ENCODE results near the gene COL15A1.

Gene COL15A1

DNA sequence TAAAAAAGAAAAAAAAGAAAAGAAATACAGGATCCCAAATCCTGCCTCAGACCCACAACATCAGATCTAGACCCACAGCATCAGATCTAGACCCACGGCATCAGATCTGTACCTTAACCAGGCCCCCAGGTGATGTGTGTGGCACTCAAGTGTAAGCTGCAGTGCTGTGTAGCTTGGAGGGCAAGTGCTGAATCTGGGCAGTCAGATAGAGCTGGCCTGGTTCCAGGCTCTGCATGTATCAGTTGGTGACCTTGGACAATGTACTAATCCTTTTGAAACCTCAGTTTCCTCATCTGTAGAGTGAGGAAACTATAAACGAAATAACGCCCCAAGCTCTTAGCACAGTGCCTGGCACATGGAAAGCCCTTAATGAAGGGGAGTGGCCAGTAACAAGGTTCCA is 16.7 kb downstream of the COL15A1 start:
- Histone ChIP-seq H4K20me1 (ENCODE audit: insufficient read depth, low read length) (no peaks in the 10 kb centered on the region), H3K9me2 (replicated peaks; ENCODE audit: insufficient read depth, low read length) (no peaks in the 10 kb centered on the region), H3K9me3 (replicated peaks; ENCODE audit: insufficient read depth, low read length) (no peaks in the 10 kb centered on the region), H3K27me3 (replicated peaks; ENCODE audit: insufficient read depth, low read length) (no peaks in the 10 kb centered on the region), H2AFZ (ENCODE audit: low read length) (no peak overlapping the region), H3K79me2 (ENCODE audit: low read length) (no peaks in the 10 kb centered on the region), H3K27ac (ENCODE audit: low read length) (no peak overlapping the region), H3K4me3 (ENCODE audit: low read length) (no peak overlapping the region), H3K4me2 (ENCODE audit: low read depth, low read length) (no peak overlapping the region), H3K9ac (ENCODE audit: low read length) (no peak overlapping the region), H3K36me3 (replicated peaks; ENCODE audit: insufficient read depth, low read length) (no peaks in the 10 kb centered on the region), H3K4me1 (ENCODE audit: low read length) (no peaks in the 10 kb centered on the region), H3F3A (ENCODE audit: insufficient read depth, low read length) (no peaks in the 10 kb centered on the region)
- TF ChIP-seq, protein P1, sequence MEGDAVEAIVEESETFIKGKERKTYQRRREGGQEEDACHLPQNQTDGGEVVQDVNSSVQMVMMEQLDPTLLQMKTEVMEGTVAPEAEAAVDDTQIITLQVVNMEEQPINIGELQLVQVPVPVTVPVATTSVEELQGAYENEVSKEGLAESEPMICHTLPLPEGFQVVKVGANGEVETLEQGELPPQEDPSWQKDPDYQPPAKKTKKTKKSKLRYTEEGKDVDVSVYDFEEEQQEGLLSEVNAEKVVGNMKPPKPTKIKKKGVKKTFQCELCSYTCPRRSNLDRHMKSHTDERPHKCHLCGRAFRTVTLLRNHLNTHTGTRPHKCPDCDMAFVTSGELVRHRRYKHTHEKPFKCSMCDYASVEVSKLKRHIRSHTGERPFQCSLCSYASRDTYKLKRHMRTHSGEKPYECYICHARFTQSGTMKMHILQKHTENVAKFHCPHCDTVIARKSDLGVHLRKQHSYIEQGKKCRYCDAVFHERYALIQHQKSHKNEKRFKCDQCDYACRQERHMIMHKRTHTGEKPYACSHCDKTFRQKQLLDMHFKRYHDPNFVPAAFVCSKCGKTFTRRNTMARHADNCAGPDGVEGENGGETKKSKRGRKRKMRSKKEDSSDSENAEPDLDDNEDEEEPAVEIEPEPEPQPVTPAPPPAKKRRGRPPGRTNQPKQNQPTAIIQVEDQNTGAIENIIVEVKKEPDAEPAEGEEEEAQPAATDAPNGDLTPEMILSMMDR (IDR thresholded peaks at IDR 0.05; ENCODE audit: low read length), result no peak
- TF ChIP-seq EZH2 (optimal IDR thresholded peaks at IDR 0.05; ENCODE audit: low read depth, low read length) (no peak), EZH2phosphoT487 (IDR thresholded peaks at IDR 0.05; ENCODE audit: low read length) (no peak)
- no peak for DNase-seq

DNA sequence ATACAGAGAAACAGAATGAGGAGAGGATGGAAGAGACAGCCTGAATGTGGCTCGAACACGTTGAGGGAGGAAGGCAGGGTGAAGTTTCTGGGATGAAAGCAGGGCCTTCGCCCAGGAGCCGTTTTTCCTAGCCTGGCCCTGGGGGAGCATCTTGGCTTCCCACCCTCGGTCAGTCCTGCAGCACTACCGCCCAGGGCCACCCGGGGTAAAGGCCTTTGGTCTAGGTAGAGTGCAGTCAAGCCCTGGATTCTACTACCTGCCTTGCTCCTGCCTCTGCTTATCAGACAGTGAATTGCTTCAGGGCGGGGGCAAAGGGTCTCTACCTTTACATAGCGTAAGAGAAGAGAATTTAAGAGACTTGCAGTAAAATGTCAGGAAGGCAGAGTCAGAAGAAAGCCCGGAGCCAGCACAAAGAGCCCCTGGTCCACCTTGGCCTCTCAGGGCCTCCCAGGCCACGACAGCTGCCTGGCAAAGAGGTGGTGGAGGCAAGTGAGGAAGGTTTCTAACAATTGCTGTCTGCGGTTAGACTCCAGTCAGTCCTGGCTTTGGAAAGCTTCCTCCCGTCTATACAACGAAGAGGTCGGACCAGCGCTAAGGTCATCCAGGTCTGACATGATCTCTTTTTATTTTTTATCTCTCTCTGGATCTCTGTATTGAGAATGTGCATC is 17.9 kb downstream of the COL15A1 start:
- Histone ChIP-seq H3K4me2 (ENCODE audit: low read depth, low read length) (no peak overlapping the region), H4K20me1 (ENCODE audit: insufficient read depth, low read length) (no peaks in the 10 kb centered on the region), H3K9ac (ENCODE audit: low read length) (no peak overlapping the region), H2AFZ (ENCODE audit: low read length) (no peak overlapping the region), H3F3A (ENCODE audit: insufficient read depth, low read length) (no peaks in the 10 kb centered on the region), H3K4me3 (ENCODE audit: low read length) (no peak overlapping the region), H3K9me2 (replicated peaks; ENCODE audit: insufficient read depth, low read length) (no peaks in the 10 kb centered on the region), H3K4me1 (ENCODE audit: low read length) (no peaks in the 10 kb centered on the region), H3K79me2 (ENCODE audit: low read length) (no peaks in the 10 kb centered on the region), H3K36me3 (replicated peaks; ENCODE audit: insufficient read depth, low read length) (no peaks in the 10 kb centered on the region), H3K27ac (ENCODE audit: low read length) (no peak overlapping the region), H3K27me3 (replicated peaks; ENCODE audit: insufficient read depth, low read length) (no peaks in the 10 kb centered on the region), H3K9me3 (replicated peaks; ENCODE audit: insufficient read depth, low read length) (no peaks in the 10 kb centered on the region)
- DNase-seq, result no peak
- no peak for TF ChIP-seq EZH2phosphoT487 (IDR thresholded peaks at IDR 0.05; ENCODE audit: low read length)

DNA sequence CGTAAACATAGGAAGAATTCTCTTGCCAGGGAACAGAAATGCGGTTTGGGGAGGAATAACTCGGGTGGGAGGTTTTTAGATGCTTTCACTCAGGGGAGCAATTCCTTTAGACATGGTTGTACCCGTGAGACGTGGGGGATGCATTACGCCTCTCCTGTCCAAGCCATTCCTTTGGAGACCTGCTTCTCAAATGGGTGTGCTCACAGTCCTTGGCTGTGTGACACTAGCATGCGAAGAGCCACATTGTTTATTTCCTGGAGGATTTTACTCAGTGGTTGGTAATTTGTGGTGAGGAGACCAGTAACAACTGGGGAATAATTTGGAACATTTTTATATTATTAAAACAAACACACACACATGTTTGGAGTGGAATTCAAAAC is 18.5 kb downstream of the COL15A1 start:
- H3K9ac ChIP-seq (ENCODE audit: low read length), result no peak overlapping the region
- no peaks in the 10 kb centered on the region for H3K9me3 ChIP-seq (replicated peaks; ENCODE audit: insufficient read depth, low read length)
- H3K4me1 ChIP-seq (ENCODE audit: low read length), result no peaks in the 10 kb centered on the region
- TF ChIP-seq, protein P1 (IDR thresholded peaks at IDR 0.05; ENCODE audit: low read length), result no peak
- no peak for TF ChIP-seq EZH2phosphoT487 (IDR thresholded peaks at IDR 0.05; ENCODE audit: low read length)
- H3K27ac ChIP-seq (ENCODE audit: low read length), result no peak overlapping the region
- H3F3A ChIP-seq (ENCODE audit: insufficient read depth, low read length), result no peaks in the 10 kb centered on the region
- H3K4me3 ChIP-seq (ENCODE audit: low read length), result no peak overlapping the region
- H4K20me1 ChIP-seq (ENCODE audit: insufficient read depth, low read length), result no peaks in the 10 kb centered on the region
- H3K36me3 ChIP-seq (replicated peaks; ENCODE audit: insufficient read depth, low read length), result no peaks in the 10 kb centered on the region
- DNase-seq, result no peak
- no peaks in the 10 kb centered on the region for H3K79me2 ChIP-seq (ENCODE audit: low read length)
- H3K4me2 ChIP-seq (ENCODE audit: low read depth, low read length), result no peak overlapping the region
- H2AFZ ChIP-seq (ENCODE audit: low read length), result no peak overlapping the region
- no peaks in the 10 kb centered on the region for H3K9me2 ChIP-seq (replicated peaks; ENCODE audit: insufficient read depth, low read length)
- H3K27me3 ChIP-seq (replicated peaks; ENCODE audit: insufficient read depth, low read length), result no peaks in the 10 kb centered on the region

DNA sequence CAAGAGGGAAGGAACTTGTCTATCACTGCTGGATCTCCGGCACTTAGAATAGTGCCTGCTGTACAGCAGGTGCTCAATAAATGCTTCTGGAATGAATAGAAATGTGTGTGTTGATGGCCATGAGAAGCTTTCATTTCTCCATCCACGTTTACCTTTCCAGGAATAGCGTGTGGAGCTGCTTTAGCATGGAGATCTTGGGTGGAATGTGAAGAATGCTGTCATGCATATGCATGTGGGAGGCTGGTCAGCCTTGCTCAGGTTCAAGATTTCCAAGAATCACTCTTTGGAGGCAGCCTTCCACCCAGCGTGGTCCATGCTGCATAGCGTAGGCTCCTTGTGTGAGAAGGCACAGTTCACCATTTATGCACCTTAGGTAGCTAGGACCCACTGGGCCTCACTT is 19.2 kb downstream of the COL15A1 start:
- TF ChIP-seq EZH2 (optimal IDR thresholded peaks at IDR 0.05; ENCODE audit: low read depth, low read length) (no peak), EZH2phosphoT487 (IDR thresholded peaks at IDR 0.05; ENCODE audit: low read length) (no peak)
- TF ChIP-seq, protein P1 (IDR thresholded peaks at IDR 0.05; ENCODE audit: low read length), result no peak
- Histone ChIP-seq H3K4me2 (ENCODE audit: low read depth, low read length) (no peak overlapping the region), H2AFZ (ENCODE audit: low read length) (no peak overlapping the region), H3K79me2 (ENCODE audit: low read length) (no peaks in the 10 kb centered on the region), H4K20me1 (ENCODE audit: insufficient read depth, low read length) (no peaks in the 10 kb centered on the region), H3K27ac (ENCODE audit: low read length) (no peak overlapping the region), H3K4me3 (ENCODE audit: low read length) (no peak overlapping the region), H3F3A (ENCODE audit: insufficient read depth, low read length) (no peaks in the 10 kb centered on the region), H3K4me1 (ENCODE audit: low read length) (no peaks in the 10 kb centered on the region), H3K9me2 (replicated peaks; ENCODE audit: insufficient read depth, low read length) (no peaks in the 10 kb centered on the region), H3K36me3 (replicated peaks; ENCODE audit: insufficient read depth, low read length) (no peaks in the 10 kb centered on the region), H3K9ac (ENCODE audit: low read length) (no peak overlapping the region), H3K27me3 (replicated peaks; ENCODE audit: insufficient read depth, low read length) (no peaks in the 10 kb centered on the region), H3K9me3 (replicated peaks; ENCODE audit: insufficient read depth, low read length) (no peaks in the 10 kb centered on the region)
- no peak for DNase-seq
